KMS-11 (cell line): Measurements from ENCODE around the gene MB21D2.

ENCODE experiments used
- H2AFZ ChIP-seq: fragments of 200-600 bp; sonication (generic); 2 replicates; pipeline ENCODE4 v1.6.1; 2016; ENCODE audit warnings: antibody characterized with exemption, mixed run types, low read depth
- H3K27ac ChIP-seq: fragments of 200-600 bp; sonication (generic); 2 replicates; pipeline ENCODE4 v1.6.1; 2016; ENCODE audit warnings: mild to moderate bottlenecking, mixed run types
- H3K27me3 ChIP-seq: fragments of 200-600 bp; sonication (generic); 2 replicates; pipeline ENCODE4 v1.6.1; 2017; ENCODE audit warnings: mild to moderate bottlenecking, low read depth, mixed run types, moderate library complexity; ENCODE audit not compliant: insufficient read depth
- H3K36me3 ChIP-seq: fragments of 200-600 bp; sonication (generic); 2 replicates; pipeline ENCODE4 v1.6.1; 2017; ENCODE audit warnings: mild to moderate bottlenecking, mixed run types; ENCODE audit not compliant: insufficient read depth
- H3K4me1 ChIP-seq: fragments of 200-600 bp; sonication (generic); 2 replicates; pipeline ENCODE4 v1.6.1; 2016; ENCODE audit warnings: mild to moderate bottlenecking, low read depth, mixed run types; ENCODE audit not compliant: poor library complexity, severe bottlenecking
- H3K4me2 ChIP-seq: fragments of 200-600 bp; sonication (generic); 2 replicates; pipeline ENCODE4 v1.7.0; 2016; ENCODE audit warnings: mild to moderate bottlenecking, mixed run types
- H3K4me3 ChIP-seq: fragments of 200-600 bp; sonication (generic); IDR thresholded peaks from 2 replicates; pipeline ENCODE4 v1.6.1; 2017; ENCODE audit warnings: low read depth, low read length, mixed read lengths; ENCODE audit not compliant: insufficient read depth
- H3K79me2 ChIP-seq: fragments of 200-600 bp; sonication (generic); 2 replicates; pipeline ENCODE4 v1.6.1; 2016; ENCODE audit warnings: low read depth, mixed run types; ENCODE audit not compliant: insufficient read depth
- H3K9ac ChIP-seq: fragments of 200-600 bp; sonication (generic); 2 replicates; pipeline ENCODE4 v1.6.1; 2016; ENCODE audit warnings: mild to moderate bottlenecking, mixed run types
- H4K20me1 ChIP-seq: fragments of 200-600 bp; sonication (generic); 2 replicates; pipeline ENCODE4 v1.6.1; 2016; ENCODE audit warnings: mild to moderate bottlenecking, mixed run types; ENCODE audit not compliant: insufficient read depth
- CTCF ChIP-seq: fragments of 200-600 bp; sonication (generic); conservative IDR thresholded peaks from 2 replicates; pipeline ENCODE4 v1.6.1; 2017; ENCODE audit warnings: low read depth, mild to moderate bottlenecking, antibody characterized with exemption, low read length, moderate library complexity, mixed read lengths

The MB21D2 gene

GRCh38 chr3:192888190-192888589, 29.5 kb downstream of the MB21D2 start:
- H3K36me3 ChIP-seq = no peaks in the 10 kb centered on the region
- TF ChIP-seq CTCF = no peak
- no peak overlapping the region for H3K4me3 ChIP-seq
- peaks cover 92% of the 10 kb centered on the region for H3K79me2 ChIP-seq
- H3K27me3 ChIP-seq = no peaks in the 10 kb centered on the region
- no peaks in the 10 kb centered on the region for H4K20me1 ChIP-seq
- peak overlapping the region; percentile 71; the same call in 1 of the 2 replicates for H3K4me2 ChIP-seq
- no peak overlapping the region for H3K9ac ChIP-seq
- H3K4me1 ChIP-seq = peaks cover 81% of the 10 kb centered on the region
- no peak overlapping the region for H3K27ac ChIP-seq
- no peak overlapping the region for H2AFZ ChIP-seq

GRCh38 chr3:192887701-192888100, 30.0 kb downstream of the MB21D2 start:
- Histone ChIP-seq H3K79me2 (peaks cover 97% of the 10 kb centered on the region), H3K4me1 (peaks cover 78% of the 10 kb centered on the region), H4K20me1 (no peaks in the 10 kb centered on the region), H3K36me3 (no peaks in the 10 kb centered on the region), H3K4me3 (no peak overlapping the region), H3K9ac (no peak overlapping the region), H3K27me3 (no peaks in the 10 kb centered on the region), H3K4me2 (peak overlapping the region; percentile 4; the same call in 1 of the 2 replicates), H3K27ac (no peak overlapping the region), H2AFZ (no peak overlapping the region)
- no peak for TF ChIP-seq CTCF

GRCh38 chr3:192887047-192887446, 30.6 kb downstream of the MB21D2 start:
- Histone ChIP-seq H3K4me1 (peaks cover 72% of the 10 kb centered on the region), H3K4me3 (peak overlapping the region; percentile 47)

GRCh38 chr3:192884777-192885773, 32.6 kb downstream of the MB21D2 start:
- H3K36me3 ChIP-seq = no peaks in the 10 kb centered on the region
- no peak overlapping the region for H3K27ac ChIP-seq
- H3K79me2 ChIP-seq = peaks cover 88% of the 10 kb centered on the region
- H3K4me2 ChIP-seq = no peak overlapping the region
- no peaks in the 10 kb centered on the region for H3K27me3 ChIP-seq
- no peak overlapping the region for H3K4me3 ChIP-seq
- no peaks in the 10 kb centered on the region for H4K20me1 ChIP-seq
- no peak for TF ChIP-seq CTCF
- no peak overlapping the region for H3K9ac ChIP-seq
- peaks cover 52% of the 10 kb centered on the region for H3K4me1 ChIP-seq
- H2AFZ ChIP-seq = no peak overlapping the region

More at GRCh38 chr3:192887047-192887446, 30.6 kb downstream of the MB21D2 start:
- Histone ChIP-seq H3K27ac (no peak overlapping the region), H3K9ac (no peak overlapping the region), H3K79me2 (peaks cover 97% of the 10 kb centered on the region), H3K4me2 (peak overlapping the region; percentile 4; the same call in 1 of the 2 replicates), H3K36me3 (no peaks in the 10 kb centered on the region), H4K20me1 (no peaks in the 10 kb centered on the region), H3K27me3 (no peaks in the 10 kb centered on the region), H2AFZ (no peak overlapping the region)
- no peak for TF ChIP-seq CTCF
